Measurements from ENCODE around the gene GFPT2. TPM values are rescaled to one million over a fixed set of nuclear protein-coding genes. Genes with fewer than 3 reads are reported as not detected.

The GFPT2 gene
- total RNA-seq, 1 donor from 2014 or later = 1.7 TPM

- no peak overlapping the region for H3K27ac Mint-ChIP-seq
Measured at GRCh38 chr5:180329138-180329435, 24.0 kb downstream of the GFPT2 start.

GRCh38 chr5:180328296-180329137, 24.6 kb downstream of the GFPT2 start:
- TF ChIP-seq CTCF (IDR thresholded peaks at IDR 0.05; ENCODE audit: unreplicated experiment) = peak; percentile 71

More at GRCh38 chr5:180329138-180329435, 24.0 kb downstream of the GFPT2 start:
- H3K36me3 Mint-ChIP-seq (ENCODE audit: insufficient read depth) = peaks cover 5% of the 10 kb centered on the region
- peaks cover 4% of the 10 kb centered on the region for H3K9me3 Mint-ChIP-seq (ENCODE audit: low read depth)
- H3K4me3 Mint-ChIP-seq (ENCODE audit: low read depth) = no peak overlapping the region
- DNase-seq (ENCODE audit: low spot score, unreplicated experiment) = no peak
- H3K27me3 Mint-ChIP-seq = peaks cover 15% of the 10 kb centered on the region
- no peaks in the 10 kb centered on the region for H3K4me1 Mint-ChIP-seq (ENCODE audit: low read depth)
- no peak for TF ChIP-seq CTCF (IDR thresholded peaks at IDR 0.05; ENCODE audit: unreplicated experiment)

GRCh38 chr5:180326989-180327565, 26.1 kb downstream of the GFPT2 start:
- no peaks in the 10 kb centered on the region for H3K4me1 Mint-ChIP-seq (ENCODE audit: low read depth)
- H3K27ac Mint-ChIP-seq = no peak overlapping the region
- no peak for TF ChIP-seq CTCF (IDR thresholded peaks at IDR 0.05; ENCODE audit: unreplicated experiment)
- H3K27me3 Mint-ChIP-seq = peaks cover 15% of the 10 kb centered on the region
- DNase-seq (ENCODE audit: low spot score, unreplicated experiment) = no peak
- no peak overlapping the region for H3K4me3 Mint-ChIP-seq (ENCODE audit: low read depth)
- H3K36me3 Mint-ChIP-seq (ENCODE audit: insufficient read depth) = peaks cover 2% of the 10 kb centered on the region
- no peaks in the 10 kb centered on the region for H3K9me3 Mint-ChIP-seq (ENCODE audit: low read depth)

More at GRCh38 chr5:180328296-180329137, 24.6 kb downstream of the GFPT2 start:
- DNase-seq (ENCODE audit: low spot score, unreplicated experiment) = peak; percentile 43
- peak overlapping the region; percentile 13 for H3K27ac Mint-ChIP-seq
- peaks cover 4% of the 10 kb centered on the region for H3K36me3 Mint-ChIP-seq (ENCODE audit: insufficient read depth)
- H3K9me3 Mint-ChIP-seq (ENCODE audit: low read depth) = peaks cover 3% of the 10 kb centered on the region
- peaks cover 15% of the 10 kb centered on the region for H3K27me3 Mint-ChIP-seq
- H3K4me1 Mint-ChIP-seq (ENCODE audit: low read depth) = no peaks in the 10 kb centered on the region
- H3K4me3 Mint-ChIP-seq (ENCODE audit: low read depth) = no peak overlapping the region

- H3K4me3 Mint-ChIP-seq (ENCODE audit: low read depth) = no peak overlapping the region
- H3K27ac Mint-ChIP-seq = no peak overlapping the region
- no peak for DNase-seq (ENCODE audit: low spot score, unreplicated experiment)
- H3K27me3 Mint-ChIP-seq = no peaks in the 10 kb centered on the region
- H3K4me1 Mint-ChIP-seq (ENCODE audit: low read depth) = no peaks in the 10 kb centered on the region
- no peak for TF ChIP-seq CTCF (IDR thresholded peaks at IDR 0.05; ENCODE audit: unreplicated experiment)
- H3K36me3 Mint-ChIP-seq (ENCODE audit: insufficient read depth) = no peaks in the 10 kb centered on the region
- H3K9me3 Mint-ChIP-seq (ENCODE audit: low read depth) = no peaks in the 10 kb centered on the region
Measured at GRCh38 chr5:180324601-180324950, 28.6 kb downstream of the GFPT2 start.

- Mint-ChIP-seq H3K27ac (no peak overlapping the region), H3K4me3 (ENCODE audit: low read depth) (no peak overlapping the region), H3K36me3 (ENCODE audit: insufficient read depth) (no peaks in the 10 kb centered on the region)
Measured at GRCh38 chr5:180323941-180324600, 29.1 kb downstream of the GFPT2 start.

More at GRCh38 chr5:180323941-180324600, 29.1 kb downstream of the GFPT2 start:
- TF ChIP-seq CTCF (IDR thresholded peaks at IDR 0.05; ENCODE audit: unreplicated experiment) = no peak
- H3K27me3 Mint-ChIP-seq = no peaks in the 10 kb centered on the region
- no peak for DNase-seq (ENCODE audit: low spot score, unreplicated experiment)
- no peaks in the 10 kb centered on the region for H3K9me3 Mint-ChIP-seq (ENCODE audit: low read depth)
- no peaks in the 10 kb centered on the region for H3K4me1 Mint-ChIP-seq (ENCODE audit: low read depth)
